HepG2 (cell line): Measurements from ENCODE around the gene VAMP8. TPM values are rescaled to one million over a fixed set of nuclear protein-coding genes. Genes with fewer than 3 reads are reported as not detected.

Experiments
- KLF16 ChIP-seq, 2 experiments: sonication (generic) in 1 of 2; formaldehyde crosslinking in 1 of 2; IDR thresholded peaks; 2 replicates each; pipeline versions ENCODE4 v1.6.1 to v1.8.0; 2016 to 2023; ENCODE audit warnings: missing genetic modification reagents in 2 of 2, missing compliant biosample characterization in 1 of 2
- LCORL ChIP-seq, 2 experiments: fragments of 450-650 bp in 1 of 2; sonication (generic) in 1 of 2; formaldehyde crosslinking in 1 of 2; IDR thresholded peaks; 2 replicates each; pipeline versions ENCODE4 v1.5.0 to v1.6.1; 2017 to 2020; ENCODE audit warnings: antibody characterized with exemption in 1 of 2, missing genetic modification reagents in 1 of 2
- MAFG ChIP-seq: sonication (generic); formaldehyde crosslinking; IDR thresholded peaks from 2 replicates; pipeline ENCODE4 v1.5.1; 2020; ENCODE audit warnings: mild to moderate bottlenecking, missing genetic modification reagents
- RBAK ChIP-seq: sonication (generic); formaldehyde crosslinking; IDR thresholded peaks from 2 replicates; pipeline ENCODE4 v1.5.1; 2020; ENCODE audit warnings: mild to moderate bottlenecking, missing genetic modification reagents
- RFX3 ChIP-seq: IDR thresholded peaks from 2 replicates; pipeline ENCODE4 v1.6.1; 2016; ENCODE audit warnings: missing biosample characterization, missing genetic modification reagents
- SP1 ChIP-seq, 2 experiments: fragments of 450-650 bp in 1 of 2; sonication (generic) in 1 of 2; formaldehyde crosslinking in 1 of 2; IDR thresholded peaks; 2 replicates each; pipeline versions ENCODE4 v1.4.0 to v1.6.1; 2016 to 2020; ENCODE audit warnings: missing genetic modification reagents in 1 of 2
- YY1 ChIP-seq: IDR thresholded peaks from 2 replicates; pipeline ENCODE4 v1.6.1; 2011; ENCODE audit warnings: low read length, low read depth, moderate library complexity, mild to moderate bottlenecking; ENCODE audit not compliant: insufficient read depth, insufficient replicate concordance
- ZMYM2 ChIP-seq: sonication (generic); formaldehyde crosslinking; IDR thresholded peaks from 2 replicates; pipeline ENCODE4 v1.8.0; 2022; ENCODE audit warnings: mild to moderate bottlenecking, missing genetic modification reagents
- ZNF367 ChIP-seq: sonication (generic); formaldehyde crosslinking; IDR thresholded peaks from 2 replicates; pipeline ENCODE4 v1.4.0; 2020; ENCODE audit warnings: missing genetic modification reagents, borderline replicate concordance
- ZNF616 ChIP-seq: sonication (generic); formaldehyde crosslinking; IDR thresholded peaks from 2 replicates; pipeline ENCODE4 v1.5.0; 2020; ENCODE audit warnings: low read depth, mild to moderate bottlenecking, missing genetic modification reagents
- ZNF652 ChIP-seq: IDR thresholded peaks from 2 replicates; pipeline ENCODE4 v1.6.1; 2016; ENCODE audit warnings: low read depth, borderline replicate concordance
- ZNF878 ChIP-seq: sonication (generic); formaldehyde crosslinking; IDR thresholded peaks from 2 replicates; pipeline ENCODE4 v1.8.1; 2023; ENCODE audit warnings: mild to moderate bottlenecking, missing genetic modification reagents, moderate library complexity
- polyA plus RNA-seq, 8 experiments: library from polyadenylated mRNA; depleted of rRNA in 3 of 8; stranded (reverse) in 7 of 8; unstranded in 1 of 8; fragments of >200 nt; fragmentation: Illumina TruSeq in 4 of 8; extraction: Trizol in 4 of 8; gene quantifications; 2 replicates each; pipeline versions ENCODE4 v1.2.1 to v1.2.3, GENCODE V29; 2011 to 2016; ENCODE audit warnings: low read depth in 4 of 8, missing spikeins in 1 of 8, mixed read lengths in 1 of 8; ENCODE audit not compliant: insufficient read depth in 1 of 8
- total RNA-seq, 5 experiments: library from RNA; depleted of rRNA; stranded (reverse); fragments of >200 nt; fragmentation: Illumina TruSeq; extraction: Trizol; gene quantifications; 2 replicates each; pipeline ENCODE4 v1.2.3, GENCODE V29; 2016; ENCODE audit warnings: low read depth in 1 of 5
- TF ChIP-seq, protein P1 (sequence below): sonication (generic); formaldehyde crosslinking; IDR thresholded peaks from 2 replicates; pipeline ENCODE4 v1.4.0; 2020; ENCODE audit warnings: missing genetic modification reagents, borderline replicate concordance
- TF ChIP-seq, protein P2 (sequence below): sonication (generic); formaldehyde crosslinking; IDR thresholded peaks from 2 replicates; pipeline ENCODE4 v1.5.1; 2020; ENCODE audit warnings: mild to moderate bottlenecking, missing genetic modification reagents, moderate library complexity
- TF ChIP-seq, protein P3 (sequence below): conservative IDR thresholded peaks from 2 replicates; pipeline ENCODE4 v1.6.1; 2018; ENCODE audit warnings: missing genetic modification reagents
- TF ChIP-seq, protein P4 (sequence below): sonication (generic); formaldehyde crosslinking; IDR thresholded peaks from 2 replicates; pipeline ENCODE4 v1.5.0; 2020; ENCODE audit warnings: missing genetic modification reagents
- TF ChIP-seq, protein P5 (sequence below): sonication (generic); formaldehyde crosslinking; IDR thresholded peaks from 2 replicates; pipeline ENCODE4 v1.4.0; 2020; ENCODE audit warnings: missing genetic modification reagents
- TF ChIP-seq, protein P6 (sequence below): sonication (generic); formaldehyde crosslinking; IDR thresholded peaks from 2 replicates; pipeline ENCODE4 v1.5.0; 2020; ENCODE audit warnings: missing genetic modification reagents, mild to moderate bottlenecking, borderline replicate concordance

VAMP8 gene
- total and polyA plus RNA-seq, 2 of the 13 experiments (the other 11 are each of a cell fraction or from before 2014, with no cell fraction given): 83.3 to 157 TPM

DNA sequence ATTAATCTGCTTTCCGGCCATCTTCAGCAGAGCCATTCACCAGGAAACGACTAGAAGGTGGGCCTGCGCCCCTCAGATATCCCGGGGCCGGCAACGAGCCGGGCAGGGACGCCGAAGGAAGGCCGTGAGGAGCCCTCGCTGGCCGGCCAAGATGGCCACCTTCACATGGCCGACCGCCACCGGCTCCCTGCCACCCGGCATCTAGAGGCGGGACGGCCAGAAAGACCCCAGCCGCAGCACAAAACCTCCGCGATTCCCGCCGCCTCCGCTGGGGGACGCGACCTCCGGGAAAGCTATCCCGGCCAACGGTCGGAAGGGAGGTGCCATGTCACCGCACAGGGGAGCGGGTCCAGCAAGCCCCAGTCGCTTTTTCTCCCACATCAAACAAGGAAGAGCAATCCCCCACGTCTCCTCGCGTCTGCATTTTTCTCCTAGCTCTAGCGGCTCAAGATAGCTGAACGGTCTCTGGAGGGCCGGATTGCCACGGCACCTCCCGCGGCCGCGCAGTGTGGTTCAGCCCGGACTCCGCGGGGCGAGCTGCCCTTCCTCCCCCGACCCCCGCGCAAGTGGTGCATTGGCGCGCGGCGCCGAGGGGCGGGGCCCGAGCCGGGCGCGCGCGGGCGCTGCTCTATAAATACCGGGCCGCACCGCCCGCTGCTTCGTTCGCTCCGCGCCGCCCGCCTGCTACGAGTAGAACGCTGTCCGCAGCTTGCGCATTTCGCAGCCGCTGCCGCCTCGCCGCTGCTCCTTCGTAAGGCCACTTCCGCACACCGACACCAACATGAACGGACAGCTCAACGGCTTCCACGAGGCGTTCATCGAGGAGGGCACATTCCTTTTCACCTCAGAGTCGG lies 38.7 kb upstream of the VAMP8 start, which contains the start of gene MAT2A (continued):
- TF ChIP-seq ZNF878 (CRISPR knock-in tag) (no peak; the same call in 1 of the 2 replicates), ZMYM2 (peak; percentile 90), YY1 (peak; percentile 98), ZNF616 (CRISPR knock-in tag) (peak; percentile 41; the same call in 1 of the 2 replicates), LCORL (IDR thresholded peaks at IDR 0.05) (no peak), LCORL (CRISPR knock-in tag; IDR thresholded peaks at IDR 0.05) (peak; percentile 87), MAFG (CRISPR knock-in tag) (no peak), ZNF367 (CRISPR knock-in tag) (peak; percentile 96; the same call in 1 of the 2 replicates), SP1 (IDR thresholded peaks at IDR 0.05) (no peak), SP1 (CRISPR knock-in tag; IDR thresholded peaks at IDR 0.05) (peak; percentile 93), KLF16 (CRISPR knock-in tag; IDR thresholded peaks at IDR 0.05) (peak; percentile 72 to 92; a peak in 3 of 4 replicates), ZNF652 (CRISPR knock-in tag) (no peak), RBAK (CRISPR knock-in tag) (no peak), RFX3 (CRISPR knock-in tag) (no peak)
- TF ChIP-seq, protein P1, sequence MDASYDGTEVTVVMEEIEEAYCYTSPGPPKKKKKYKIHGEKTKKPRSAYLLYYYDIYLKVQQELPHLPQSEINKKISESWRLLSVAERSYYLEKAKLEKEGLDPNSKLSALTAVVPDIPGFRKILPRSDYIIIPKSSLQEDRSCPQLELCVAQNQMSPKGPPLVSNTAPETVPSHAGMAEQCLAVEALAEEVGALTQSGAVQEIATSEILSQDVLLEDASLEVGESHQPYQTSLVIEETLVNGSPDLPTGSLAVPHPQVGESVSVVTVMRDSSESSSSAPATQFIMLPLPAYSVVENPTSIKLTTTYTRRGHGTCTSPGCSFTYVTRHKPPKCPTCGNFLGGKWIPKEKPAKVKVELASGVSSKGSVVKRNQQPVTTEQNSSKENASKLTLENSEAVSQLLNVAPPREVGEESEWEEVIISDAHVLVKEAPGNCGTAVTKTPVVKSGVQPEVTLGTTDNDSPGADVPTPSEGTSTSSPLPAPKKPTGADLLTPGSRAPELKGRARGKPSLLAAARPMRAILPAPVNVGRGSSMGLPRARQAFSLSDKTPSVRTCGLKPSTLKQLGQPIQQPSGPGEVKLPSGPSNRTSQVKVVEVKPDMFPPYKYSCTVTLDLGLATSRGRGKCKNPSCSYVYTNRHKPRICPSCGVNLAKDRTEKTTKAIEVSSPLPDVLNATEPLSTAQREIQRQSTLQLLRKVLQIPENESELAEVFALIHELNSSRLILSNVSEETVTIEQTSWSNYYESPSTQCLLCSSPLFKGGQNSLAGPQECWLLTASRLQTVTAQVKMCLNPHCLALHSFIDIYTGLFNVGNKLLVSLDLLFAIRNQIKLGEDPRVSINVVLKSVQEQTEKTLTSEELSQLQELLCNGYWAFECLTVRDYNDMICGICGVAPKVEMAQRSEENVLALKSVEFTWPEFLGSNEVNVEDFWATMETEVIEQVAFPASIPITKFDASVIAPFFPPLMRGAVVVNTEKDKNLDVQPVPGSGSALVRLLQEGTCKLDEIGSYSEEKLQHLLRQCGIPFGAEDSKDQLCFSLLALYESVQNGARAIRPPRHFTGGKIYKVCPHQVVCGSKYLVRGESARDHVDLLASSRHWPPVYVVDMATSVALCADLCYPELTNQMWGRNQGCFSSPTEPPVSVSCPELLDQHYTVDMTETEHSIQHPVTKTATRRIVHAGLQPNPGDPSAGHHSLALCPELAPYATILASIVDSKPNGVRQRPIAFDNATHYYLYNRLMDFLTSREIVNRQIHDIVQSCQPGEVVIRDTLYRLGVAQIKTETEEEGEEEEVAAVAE (CRISPR knock-in tag): peak; percentile 47; the same call in 1 of the 2 replicates
- TF ChIP-seq, protein P2, sequence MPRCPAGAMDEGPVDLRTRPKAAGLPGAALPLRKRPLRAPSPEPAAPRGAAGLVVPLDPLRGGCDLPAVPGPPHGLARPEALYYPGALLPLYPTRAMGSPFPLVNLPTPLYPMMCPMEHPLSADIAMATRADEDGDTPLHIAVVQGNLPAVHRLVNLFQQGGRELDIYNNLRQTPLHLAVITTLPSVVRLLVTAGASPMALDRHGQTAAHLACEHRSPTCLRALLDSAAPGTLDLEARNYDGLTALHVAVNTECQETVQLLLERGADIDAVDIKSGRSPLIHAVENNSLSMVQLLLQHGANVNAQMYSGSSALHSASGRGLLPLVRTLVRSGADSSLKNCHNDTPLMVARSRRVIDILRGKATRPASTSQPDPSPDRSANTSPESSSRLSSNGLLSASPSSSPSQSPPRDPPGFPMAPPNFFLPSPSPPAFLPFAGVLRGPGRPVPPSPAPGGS (CRISPR knock-in tag): peak; percentile 91
- TF ChIP-seq, protein P3, sequence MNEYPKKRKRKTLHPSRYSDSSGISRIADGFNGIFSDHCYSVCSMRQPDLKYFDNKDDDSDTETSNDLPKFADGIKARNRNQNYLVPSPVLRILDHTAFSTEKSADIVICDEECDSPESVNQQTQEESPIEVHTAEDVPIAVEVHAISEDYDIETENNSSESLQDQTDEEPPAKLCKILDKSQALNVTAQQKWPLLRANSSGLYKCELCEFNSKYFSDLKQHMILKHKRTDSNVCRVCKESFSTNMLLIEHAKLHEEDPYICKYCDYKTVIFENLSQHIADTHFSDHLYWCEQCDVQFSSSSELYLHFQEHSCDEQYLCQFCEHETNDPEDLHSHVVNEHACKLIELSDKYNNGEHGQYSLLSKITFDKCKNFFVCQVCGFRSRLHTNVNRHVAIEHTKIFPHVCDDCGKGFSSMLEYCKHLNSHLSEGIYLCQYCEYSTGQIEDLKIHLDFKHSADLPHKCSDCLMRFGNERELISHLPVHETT (CRISPR knock-in tag): no peak; the same call in 1 of the 2 replicates
- TF ChIP-seq, protein P4, sequence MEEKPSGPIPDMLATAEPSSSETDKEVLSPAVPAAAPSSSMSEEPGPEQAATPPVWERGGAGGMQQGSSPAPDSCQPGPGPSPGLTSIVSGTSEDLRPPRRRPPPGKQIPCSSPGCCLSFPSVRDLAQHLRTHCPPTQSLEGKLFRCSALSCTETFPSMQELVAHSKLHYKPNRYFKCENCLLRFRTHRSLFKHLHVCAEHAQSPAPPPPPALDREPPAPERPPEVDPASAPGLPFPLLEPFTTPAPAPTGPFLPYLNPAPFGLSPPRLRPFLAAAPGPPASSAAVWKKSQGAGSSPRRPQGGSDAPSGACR (CRISPR knock-in tag): no peak
- TF ChIP-seq, protein P5, sequence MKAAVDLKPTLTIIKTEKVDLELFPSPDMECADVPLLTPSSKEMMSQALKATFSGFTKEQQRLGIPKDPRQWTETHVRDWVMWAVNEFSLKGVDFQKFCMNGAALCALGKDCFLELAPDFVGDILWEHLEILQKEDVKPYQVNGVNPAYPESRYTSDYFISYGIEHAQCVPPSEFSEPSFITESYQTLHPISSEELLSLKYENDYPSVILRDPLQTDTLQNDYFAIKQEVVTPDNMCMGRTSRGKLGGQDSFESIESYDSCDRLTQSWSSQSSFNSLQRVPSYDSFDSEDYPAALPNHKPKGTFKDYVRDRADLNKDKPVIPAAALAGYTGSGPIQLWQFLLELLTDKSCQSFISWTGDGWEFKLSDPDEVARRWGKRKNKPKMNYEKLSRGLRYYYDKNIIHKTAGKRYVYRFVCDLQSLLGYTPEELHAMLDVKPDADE: peak; percentile 71
- TF ChIP-seq, protein P6, sequence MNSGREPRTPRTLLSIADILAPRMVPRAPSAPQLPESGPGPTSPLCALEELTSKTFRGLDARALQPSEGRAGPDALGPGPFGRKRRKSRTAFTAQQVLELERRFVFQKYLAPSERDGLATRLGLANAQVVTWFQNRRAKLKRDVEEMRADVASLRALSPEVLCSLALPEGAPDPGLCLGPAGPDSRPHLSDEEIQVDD (CRISPR knock-in tag): no peak
